ENCODE measurements around the gene TLR5.

DNA sequence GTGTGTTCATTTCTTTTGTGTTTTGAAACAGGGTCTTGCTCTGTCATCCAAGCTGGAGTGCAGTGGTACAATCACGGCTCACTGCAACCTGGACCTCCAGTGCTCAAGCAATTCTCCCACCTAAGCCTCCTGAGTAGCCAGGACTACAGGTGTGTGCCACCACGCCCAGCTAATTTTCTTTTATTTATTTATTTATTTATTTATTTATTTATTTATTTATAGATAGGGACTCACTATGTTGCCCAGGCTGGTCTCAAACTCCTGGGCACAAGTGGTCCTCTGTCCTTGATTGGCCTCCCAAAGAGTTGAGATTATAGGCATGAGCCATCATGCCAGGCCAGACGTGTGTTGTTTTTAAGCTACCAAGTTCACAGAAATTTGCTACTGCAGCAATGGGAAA lies 43.8 kb upstream of the TLR5 start:
- TF ChIP-seq POLR2AphosphoS5 (IDR thresholded peaks at IDR 0.05): no peak
- TF ChIP-seq, protein P1, sequence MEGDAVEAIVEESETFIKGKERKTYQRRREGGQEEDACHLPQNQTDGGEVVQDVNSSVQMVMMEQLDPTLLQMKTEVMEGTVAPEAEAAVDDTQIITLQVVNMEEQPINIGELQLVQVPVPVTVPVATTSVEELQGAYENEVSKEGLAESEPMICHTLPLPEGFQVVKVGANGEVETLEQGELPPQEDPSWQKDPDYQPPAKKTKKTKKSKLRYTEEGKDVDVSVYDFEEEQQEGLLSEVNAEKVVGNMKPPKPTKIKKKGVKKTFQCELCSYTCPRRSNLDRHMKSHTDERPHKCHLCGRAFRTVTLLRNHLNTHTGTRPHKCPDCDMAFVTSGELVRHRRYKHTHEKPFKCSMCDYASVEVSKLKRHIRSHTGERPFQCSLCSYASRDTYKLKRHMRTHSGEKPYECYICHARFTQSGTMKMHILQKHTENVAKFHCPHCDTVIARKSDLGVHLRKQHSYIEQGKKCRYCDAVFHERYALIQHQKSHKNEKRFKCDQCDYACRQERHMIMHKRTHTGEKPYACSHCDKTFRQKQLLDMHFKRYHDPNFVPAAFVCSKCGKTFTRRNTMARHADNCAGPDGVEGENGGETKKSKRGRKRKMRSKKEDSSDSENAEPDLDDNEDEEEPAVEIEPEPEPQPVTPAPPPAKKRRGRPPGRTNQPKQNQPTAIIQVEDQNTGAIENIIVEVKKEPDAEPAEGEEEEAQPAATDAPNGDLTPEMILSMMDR (IDR thresholded peaks at IDR 0.05): no peak
